GM12872 (cell line): ENCODE results near the gene NFKB1.

Experiments used
- TF ChIP-seq, protein P1 (sequence below): IDR thresholded peaks from 3 replicates; pipeline ENCODE4 v1.5.1; 2011; ENCODE audit warnings: low read depth, mild to moderate bottlenecking, low read length, moderate library complexity; ENCODE audit not compliant: insufficient read depth

The NFKB1 gene

GRCh38 chr4:102500696-102501446 lies at the start of gene NFKB1:
NFKB1 (plus strand) TSS chr4:102501359; CDS start chr4:102525519, 24,160 bp downstream.
- TF ChIP-seq, protein P1, sequence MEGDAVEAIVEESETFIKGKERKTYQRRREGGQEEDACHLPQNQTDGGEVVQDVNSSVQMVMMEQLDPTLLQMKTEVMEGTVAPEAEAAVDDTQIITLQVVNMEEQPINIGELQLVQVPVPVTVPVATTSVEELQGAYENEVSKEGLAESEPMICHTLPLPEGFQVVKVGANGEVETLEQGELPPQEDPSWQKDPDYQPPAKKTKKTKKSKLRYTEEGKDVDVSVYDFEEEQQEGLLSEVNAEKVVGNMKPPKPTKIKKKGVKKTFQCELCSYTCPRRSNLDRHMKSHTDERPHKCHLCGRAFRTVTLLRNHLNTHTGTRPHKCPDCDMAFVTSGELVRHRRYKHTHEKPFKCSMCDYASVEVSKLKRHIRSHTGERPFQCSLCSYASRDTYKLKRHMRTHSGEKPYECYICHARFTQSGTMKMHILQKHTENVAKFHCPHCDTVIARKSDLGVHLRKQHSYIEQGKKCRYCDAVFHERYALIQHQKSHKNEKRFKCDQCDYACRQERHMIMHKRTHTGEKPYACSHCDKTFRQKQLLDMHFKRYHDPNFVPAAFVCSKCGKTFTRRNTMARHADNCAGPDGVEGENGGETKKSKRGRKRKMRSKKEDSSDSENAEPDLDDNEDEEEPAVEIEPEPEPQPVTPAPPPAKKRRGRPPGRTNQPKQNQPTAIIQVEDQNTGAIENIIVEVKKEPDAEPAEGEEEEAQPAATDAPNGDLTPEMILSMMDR: no peak

DNA sequence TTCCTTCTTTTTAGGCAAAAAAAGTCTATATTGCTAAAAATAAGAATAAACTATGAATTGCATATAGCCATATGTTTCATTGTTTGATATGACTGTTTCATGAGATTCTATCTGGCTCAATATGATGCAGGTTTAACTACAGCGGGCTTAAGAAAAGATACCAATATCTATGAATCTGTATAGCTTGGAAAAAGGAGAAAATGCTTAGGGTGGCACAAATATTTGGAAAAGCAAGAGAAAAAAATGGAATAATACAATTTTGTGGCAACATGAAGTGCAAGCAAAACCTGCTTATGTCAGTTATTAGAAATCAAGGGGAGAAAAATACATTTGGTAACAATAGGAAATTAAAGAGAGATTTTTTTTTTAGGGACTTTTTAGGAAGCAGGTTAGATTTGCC lies 48.3 kb upstream of the NFKB1 start:
- TF ChIP-seq, protein P1: no peak

DNA sequence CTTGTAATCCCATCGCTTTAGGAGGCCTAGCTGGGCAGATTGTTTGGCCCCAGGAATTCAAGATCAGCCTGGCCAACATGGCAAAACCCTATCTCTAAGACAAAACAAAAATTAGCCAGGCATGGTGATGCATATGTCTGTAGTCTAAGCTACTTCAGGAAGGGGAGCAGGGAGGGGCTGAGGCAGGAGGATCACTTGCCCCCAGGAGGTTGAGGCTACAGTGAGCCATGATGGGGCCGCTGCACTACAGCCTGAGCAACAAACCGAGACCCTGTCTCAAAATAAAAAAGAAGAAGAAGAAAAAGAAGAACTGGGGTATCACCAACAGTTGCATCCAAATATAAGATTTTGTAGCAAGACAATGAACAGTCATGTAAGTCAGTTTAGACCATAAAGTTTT lies 47.3 kb upstream of the NFKB1 start:
- TF ChIP-seq, protein P1: no peak

DNA sequence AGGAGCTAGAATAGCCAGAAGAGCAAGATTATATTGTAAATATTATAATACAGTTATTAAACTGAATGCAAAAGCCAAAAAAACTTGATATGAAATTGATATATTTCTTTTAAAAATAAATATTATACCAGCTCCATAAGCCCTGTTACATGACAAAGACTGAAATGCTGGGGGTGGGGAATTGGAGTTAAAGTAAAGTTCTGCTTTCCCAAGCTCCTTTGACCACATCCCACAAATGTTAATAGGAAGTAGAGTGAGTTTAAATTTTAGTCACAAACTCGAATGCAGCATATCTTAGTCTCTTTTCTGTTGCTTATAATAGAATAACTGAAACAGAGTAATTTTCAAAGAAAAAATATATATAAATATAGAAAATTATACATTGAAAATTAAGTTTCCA lies 46.9 kb upstream of the NFKB1 start:
- TF ChIP-seq, protein P1: no peak

GRCh38 chr4:102454981-102455685 lies 46.0 kb upstream of the NFKB1 start:
- TF ChIP-seq, protein P1: no peak

GRCh38 chr4:102455750-102456149 lies 45.4 kb upstream of the NFKB1 start:
- TF ChIP-seq, protein P1: no peak

DNA sequence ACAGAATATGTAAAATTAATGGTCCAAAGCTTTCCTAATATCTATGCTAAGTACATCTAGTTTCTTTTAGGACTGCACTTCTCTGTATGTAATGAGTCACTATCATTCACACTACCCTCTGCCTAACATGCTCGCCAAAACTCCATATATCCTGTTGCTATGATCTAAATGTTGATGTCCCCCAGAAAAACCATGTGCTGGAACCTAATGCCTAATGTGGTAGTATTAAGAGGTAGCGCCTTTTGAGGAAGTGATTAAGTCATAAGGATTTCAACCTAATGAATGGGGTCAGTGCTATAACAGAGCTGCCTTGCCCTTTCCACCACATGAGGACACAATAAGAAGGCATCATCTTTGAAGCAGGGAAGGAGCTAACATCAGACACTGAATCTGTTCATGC lies 34.9 kb upstream of the NFKB1 start:
- TF ChIP-seq, protein P1: no peak
